ENCODE measurements around the gene TIGAR.
A peak's percentile ranks its signal among the peaks of the same experiment; 100 is the strongest.

Gene TIGAR

GRCh38 chr12:4311776-4312175, 9.2 kb upstream of the TIGAR start:
- Histone ChIP-seq H3K27me3 (ENCODE audit: insufficient read depth, low read length, poor library complexity) (peaks cover 4% of the 10 kb centered on the region), H3K27ac (ENCODE audit: low read length) (no peak overlapping the region), H4K20me1 (ENCODE audit: insufficient read depth, low read length) (no peaks in the 10 kb centered on the region), H3K36me3 (ENCODE audit: insufficient read depth, low read length) (no peaks in the 10 kb centered on the region), H2AFZ (ENCODE audit: low read depth, low read length) (no peak overlapping the region), H3K4me2 (ENCODE audit: insufficient read depth, low read length) (no peak overlapping the region), H3K9ac (ENCODE audit: low read depth, low read length) (no peak overlapping the region), H3K79me2 (ENCODE audit: insufficient read depth, low read length) (no peaks in the 10 kb centered on the region), H3K4me3 (ENCODE audit: low read depth in 1 of 2, low read length in 2 of 2) (no peak overlapping the region), H3K9me3 (ENCODE audit: insufficient read depth, low read length, severe bottlenecking) (no peaks in the 10 kb centered on the region), H3K4me1 (ENCODE audit: insufficient read depth, low read length) (no peaks in the 10 kb centered on the region)
- ATAC-seq (ENCODE audit: insufficient read depth, low read depth) (no peak), DNase-seq (no peak)
- TF ChIP-seq CTCF (IDR thresholded peaks at IDR 0.05; ENCODE audit: borderline replicate concordance, extremely low read depth, low read length, poor library complexity, severe bottlenecking), result no peak

GRCh38 chr12:4312251-4312650, 8.8 kb upstream of the TIGAR start:
- H3K27ac ChIP-seq (ENCODE audit: low read length), result no peak overlapping the region
- H3K79me2 ChIP-seq (ENCODE audit: insufficient read depth, low read length), result no peaks in the 10 kb centered on the region
- no peak for ATAC-seq (ENCODE audit: insufficient read depth, low read depth)
- H3K4me3 ChIP-seq (ENCODE audit: low read depth in 1 of 2, low read length in 2 of 2), result no peak overlapping the region
- H4K20me1 ChIP-seq (ENCODE audit: insufficient read depth, low read length), result no peaks in the 10 kb centered on the region
- no peak overlapping the region for H3K9ac ChIP-seq (ENCODE audit: low read depth, low read length)
- DNase-seq, result no peak
- no peaks in the 10 kb centered on the region for H3K9me3 ChIP-seq (ENCODE audit: insufficient read depth, low read length, severe bottlenecking)
- H3K27me3 ChIP-seq (ENCODE audit: insufficient read depth, low read length, poor library complexity), result peaks cover 4% of the 10 kb centered on the region
- H3K36me3 ChIP-seq (ENCODE audit: insufficient read depth, low read length), result no peaks in the 10 kb centered on the region
- no peak overlapping the region for H3K4me2 ChIP-seq (ENCODE audit: insufficient read depth, low read length)
- no peaks in the 10 kb centered on the region for H3K4me1 ChIP-seq (ENCODE audit: insufficient read depth, low read length)
- H2AFZ ChIP-seq (ENCODE audit: low read depth, low read length), result no peak overlapping the region
- TF ChIP-seq CTCF (IDR thresholded peaks at IDR 0.05; ENCODE audit: borderline replicate concordance, extremely low read depth, low read length, poor library complexity, severe bottlenecking), result no peak
- TF ChIP-seq EZH2 (IDR thresholded peaks at IDR 0.05; ENCODE audit: borderline replicate concordance, low read depth, low read length, severe bottlenecking), result no peak

GRCh38 chr12:4320497-4320852, 538 bp upstream of the TIGAR start:
- Histone ChIP-seq H3K27ac (ENCODE audit: low read length) (peak overlapping the region; percentile 60), H2AFZ (ENCODE audit: low read depth, low read length) (peak overlapping the region; percentile 99), H4K20me1 (ENCODE audit: insufficient read depth, low read length) (no peaks in the 10 kb centered on the region), H3K4me3 (ENCODE audit: low read depth in 1 of 2, low read length in 2 of 2) (peak overlapping the region; percentile 40 to 81; a peak in 3 of 4 replicates), H3K79me2 (ENCODE audit: insufficient read depth, low read length) (peaks cover 23% of the 10 kb centered on the region), H3K4me1 (ENCODE audit: insufficient read depth, low read length) (peaks cover 34% of the 10 kb centered on the region), H3K27me3 (ENCODE audit: insufficient read depth, low read length, poor library complexity) (peaks cover 2% of the 10 kb centered on the region), H3K36me3 (ENCODE audit: insufficient read depth, low read length) (no peaks in the 10 kb centered on the region; the same call in 1 of the 2 replicates), H3K9me3 (ENCODE audit: insufficient read depth, low read length, severe bottlenecking) (no peaks in the 10 kb centered on the region), H3K9ac (ENCODE audit: low read depth, low read length) (peak overlapping the region; percentile 67), H3K4me2 (ENCODE audit: insufficient read depth, low read length) (peak overlapping the region; percentile 79)
- TF ChIP-seq EZH2 (IDR thresholded peaks at IDR 0.05; ENCODE audit: borderline replicate concordance, low read depth, low read length, severe bottlenecking) (no peak), CTCF (IDR thresholded peaks at IDR 0.05; ENCODE audit: borderline replicate concordance, extremely low read depth, low read length, poor library complexity, severe bottlenecking) (no peak)
- ATAC-seq (ENCODE audit: insufficient read depth, low read depth) (peak; percentile 36; the same call in 2 of the 3 replicates), DNase-seq (no peak)

GRCh38 chr12:4322726-4323125, 1.7 kb downstream of the TIGAR start:
- H4K20me1 ChIP-seq (ENCODE audit: insufficient read depth, low read length), result no peaks in the 10 kb centered on the region; the same call in 1 of the 2 replicates
- DNase-seq (no peak), ATAC-seq (ENCODE audit: insufficient read depth, low read depth) (no peak)
- peaks cover 26% of the 10 kb centered on the region for H3K79me2 ChIP-seq (ENCODE audit: insufficient read depth, low read length)
- no peak for TF ChIP-seq EZH2 (IDR thresholded peaks at IDR 0.05; ENCODE audit: borderline replicate concordance, low read depth, low read length, severe bottlenecking)
- TF ChIP-seq CTCF (IDR thresholded peaks at IDR 0.05; ENCODE audit: borderline replicate concordance, extremely low read depth, low read length, poor library complexity, severe bottlenecking), result no peak
- H3K9ac ChIP-seq (ENCODE audit: low read depth, low read length), result no peak overlapping the region; the same call in 1 of the 2 replicates
- H3K27me3 ChIP-seq (ENCODE audit: insufficient read depth, low read length, poor library complexity), result no peaks in the 10 kb centered on the region
- H3K27ac ChIP-seq (ENCODE audit: low read length), result no peak overlapping the region; the same call in 1 of the 2 replicates
- no peak overlapping the region for H2AFZ ChIP-seq (ENCODE audit: low read depth, low read length)
- H3K9me3 ChIP-seq (ENCODE audit: insufficient read depth, low read length, severe bottlenecking), result no peaks in the 10 kb centered on the region
- H3K36me3 ChIP-seq (ENCODE audit: insufficient read depth, low read length), result peaks cover 3% of the 10 kb centered on the region; the same call in 1 of the 2 replicates
- H3K4me1 ChIP-seq (ENCODE audit: insufficient read depth, low read length), result peaks cover 34% of the 10 kb centered on the region
- H3K4me3 ChIP-seq (ENCODE audit: low read depth in 1 of 2, low read length in 2 of 2), result peak overlapping the region in 1 of 2 experiments; percentile 81; a peak in 1 of 4 replicates
- H3K4me2 ChIP-seq (ENCODE audit: insufficient read depth, low read length), result peak overlapping the region; percentile 79
